HG02610 (cell line): ENCODE measurements around the gene TRIM66.

Experiments used
- ATAC-seq: cut with Tn5 transposase; IDR thresholded peaks from one replicate; pipeline ENCODE4 v1.9.1; 2021; ENCODE audit warnings: mild to moderate bottlenecking, moderate library complexity; ENCODE audit not compliant: unreplicated experiment

The TRIM66 gene

DNA sequence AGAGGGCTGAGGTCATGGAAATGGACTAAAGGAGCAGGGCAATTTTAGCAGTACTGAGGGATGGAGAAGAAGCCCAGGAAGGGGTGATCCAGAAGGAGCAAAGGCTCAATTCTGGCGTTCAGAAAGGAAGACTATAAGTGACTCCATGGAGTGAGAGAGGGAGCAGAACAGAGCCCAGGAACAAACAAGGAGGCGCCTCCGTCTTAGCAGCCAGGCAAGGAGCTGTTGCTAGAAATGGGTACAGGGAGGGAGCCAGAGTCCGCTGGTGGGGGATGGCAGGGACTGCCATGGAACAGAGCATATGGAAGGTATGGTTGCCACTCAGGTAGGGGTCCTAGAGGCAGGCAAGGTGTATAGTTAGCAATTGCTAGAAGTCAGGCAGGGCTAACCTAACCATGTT, 68.0 kb downstream of the TRIM66 start:
- no peak for ATAC-seq

DNA sequence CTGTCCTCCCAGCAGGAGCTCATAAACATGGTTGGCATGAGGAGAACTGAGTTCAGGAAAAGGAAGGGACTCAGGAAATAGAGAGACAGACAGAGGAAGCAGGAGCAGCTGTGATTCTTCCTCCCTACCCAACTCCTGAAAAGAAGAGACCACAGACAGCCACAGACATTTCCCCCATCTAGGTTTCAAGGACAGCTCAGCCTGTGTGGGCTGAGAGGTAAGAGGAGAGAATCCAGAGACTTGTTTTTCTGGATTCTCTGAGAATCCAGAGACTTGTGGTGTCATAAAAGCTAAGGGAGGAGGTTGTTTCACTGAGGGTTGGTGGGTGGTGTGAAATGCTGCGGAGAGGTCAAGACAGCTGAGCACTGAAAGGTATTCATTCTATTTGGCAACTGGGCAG, 69.4 kb downstream of the TRIM66 start:
- no peak for ATAC-seq

DNA sequence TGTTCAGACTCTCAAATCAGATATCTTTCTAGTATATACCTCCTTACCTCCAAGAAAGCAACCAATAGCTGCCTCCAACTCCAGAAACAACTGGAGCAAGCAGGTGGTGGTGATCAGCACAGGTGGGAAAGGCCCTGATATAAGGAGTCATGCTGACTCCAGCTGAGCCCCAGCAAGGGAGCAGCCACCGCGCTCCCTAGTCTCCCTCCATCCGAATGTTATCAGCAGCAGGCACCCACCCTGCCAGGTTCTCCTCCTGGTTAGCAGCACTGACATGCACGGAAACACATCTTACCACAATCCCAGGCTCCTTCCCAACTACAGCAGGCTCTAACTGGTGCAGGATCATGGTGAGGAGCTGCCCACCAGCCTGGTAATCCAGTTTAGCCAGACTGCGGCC, 69.9 kb downstream of the TRIM66 start:
- no peak for ATAC-seq

DNA sequence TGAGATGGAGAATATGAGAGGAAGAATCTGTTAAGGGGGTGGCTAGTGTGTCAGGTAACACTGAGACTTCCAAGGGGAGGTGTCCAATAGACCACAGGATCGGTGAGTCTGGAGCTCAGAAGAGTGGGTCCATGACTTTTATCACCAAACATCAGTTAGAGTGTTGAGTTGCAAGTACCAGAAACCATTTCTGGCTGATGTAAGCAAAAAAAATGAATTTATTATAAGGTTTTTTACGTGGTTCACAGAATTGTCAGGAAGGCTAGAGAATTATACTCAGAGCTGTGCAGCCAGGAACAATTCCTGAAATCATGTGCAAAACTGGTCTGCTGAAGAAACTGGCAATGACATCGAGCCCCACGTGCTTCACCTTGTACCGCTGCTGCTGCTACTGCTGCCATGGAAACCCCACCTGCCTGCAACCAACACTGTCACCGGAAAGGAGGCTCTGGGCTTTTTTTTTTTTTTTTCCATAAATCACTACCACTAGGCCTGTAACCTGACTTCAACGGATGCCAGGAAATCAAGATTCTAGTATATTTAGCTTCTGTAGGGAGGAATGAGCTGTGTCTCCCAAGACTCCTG, 71.8 kb downstream of the TRIM66 start:
- peak; percentile 45 for ATAC-seq

DNA sequence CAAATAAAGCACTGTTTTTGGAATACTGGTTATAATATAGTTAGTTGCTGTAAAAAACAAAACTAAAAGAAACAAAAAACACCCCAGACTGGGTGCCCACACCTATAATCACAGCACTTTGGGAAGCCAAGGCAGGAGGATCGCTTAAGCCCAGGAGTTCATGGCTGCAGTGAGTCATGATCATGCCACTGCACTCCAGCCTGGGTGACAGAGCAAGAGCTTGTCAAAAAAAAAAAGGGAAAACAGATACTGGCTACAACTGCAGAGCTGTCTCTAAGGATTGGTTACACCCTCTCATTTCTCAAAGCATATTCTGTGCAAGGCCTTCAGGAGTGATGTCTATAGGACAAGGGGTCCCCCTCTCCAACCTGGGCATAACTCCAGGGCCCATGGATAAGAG, 73.8 kb downstream of the TRIM66 start:
- ATAC-seq: no peak

DNA sequence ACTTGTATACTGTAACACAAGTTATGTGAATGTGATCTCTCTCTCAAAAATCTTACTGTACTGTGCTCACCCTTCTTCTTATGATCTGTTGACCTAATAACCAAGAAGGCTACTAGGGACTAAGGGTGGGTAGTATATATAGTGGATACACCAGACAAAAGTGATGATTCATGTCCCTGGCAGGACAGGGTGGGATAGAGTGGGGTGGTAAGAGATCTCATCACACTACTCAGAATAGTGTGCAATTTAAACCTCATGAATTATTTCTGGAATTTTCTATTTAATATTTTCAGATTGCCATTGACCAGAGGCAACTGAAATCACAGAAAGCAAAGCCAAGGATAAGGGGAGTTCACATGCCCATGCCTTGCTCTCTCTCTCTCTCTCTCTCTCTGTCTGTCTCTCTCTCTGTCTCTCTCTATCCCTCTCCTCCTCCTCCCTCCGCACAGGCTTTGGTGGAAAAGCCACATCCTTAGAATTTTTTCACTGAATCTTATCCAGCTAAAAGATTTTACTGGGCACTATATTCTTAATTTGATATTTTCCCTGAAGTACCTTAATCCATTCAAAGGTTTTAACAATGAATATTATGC, 76.4 kb downstream of the TRIM66 start:
- ATAC-seq: no peak

DNA sequence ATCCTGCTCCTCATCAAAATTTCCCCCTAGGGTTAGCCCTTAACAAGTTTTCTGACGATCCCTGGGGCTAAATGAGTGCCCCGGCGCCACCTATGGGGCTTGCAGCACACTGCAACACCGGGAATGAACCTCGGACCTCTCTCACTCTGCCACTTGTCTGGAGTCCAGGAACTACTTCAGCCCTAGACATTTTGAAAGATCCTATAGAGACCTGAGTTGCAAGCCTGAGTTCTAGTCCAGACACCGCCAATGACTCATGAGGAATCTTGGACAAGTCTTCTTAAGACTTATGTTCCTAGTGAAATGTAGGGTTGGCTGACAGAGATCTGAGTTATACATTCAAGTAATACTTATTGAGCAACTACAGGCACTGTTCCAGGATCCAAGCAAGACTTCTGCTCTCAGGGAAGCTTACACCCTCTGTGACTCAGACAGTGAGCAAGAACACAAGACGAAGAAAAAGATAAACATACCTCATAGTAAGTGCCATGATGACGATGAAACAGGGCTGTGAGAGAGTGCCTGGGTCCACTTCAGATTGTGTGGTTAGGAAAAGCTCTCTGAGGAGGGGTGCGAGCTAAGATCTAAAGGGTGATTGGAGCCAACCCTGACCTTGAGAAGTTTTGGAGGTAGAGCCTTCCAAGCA, 78.3 kb downstream of the TRIM66 start:
- ATAC-seq: peak; percentile 84

DNA sequence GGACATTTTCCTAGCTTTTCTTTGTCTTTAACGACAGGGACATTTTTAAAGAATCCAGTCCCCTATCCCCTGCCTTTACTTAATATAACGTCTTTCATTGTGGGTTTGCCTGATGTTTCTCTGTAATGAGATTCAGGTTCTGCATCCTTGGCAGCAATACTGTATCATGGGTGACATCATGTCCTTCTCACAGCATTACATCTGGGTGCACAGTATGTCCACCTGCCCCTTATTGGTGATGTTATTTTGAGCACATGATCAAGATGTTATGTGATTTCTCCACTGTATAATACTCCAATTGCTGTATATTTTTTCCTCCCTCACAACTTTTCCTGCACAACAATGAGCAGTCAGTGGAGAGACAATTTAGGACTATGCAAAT, 78.8 kb downstream of the TRIM66 start:
- peak; percentile 11 for ATAC-seq

DNA sequence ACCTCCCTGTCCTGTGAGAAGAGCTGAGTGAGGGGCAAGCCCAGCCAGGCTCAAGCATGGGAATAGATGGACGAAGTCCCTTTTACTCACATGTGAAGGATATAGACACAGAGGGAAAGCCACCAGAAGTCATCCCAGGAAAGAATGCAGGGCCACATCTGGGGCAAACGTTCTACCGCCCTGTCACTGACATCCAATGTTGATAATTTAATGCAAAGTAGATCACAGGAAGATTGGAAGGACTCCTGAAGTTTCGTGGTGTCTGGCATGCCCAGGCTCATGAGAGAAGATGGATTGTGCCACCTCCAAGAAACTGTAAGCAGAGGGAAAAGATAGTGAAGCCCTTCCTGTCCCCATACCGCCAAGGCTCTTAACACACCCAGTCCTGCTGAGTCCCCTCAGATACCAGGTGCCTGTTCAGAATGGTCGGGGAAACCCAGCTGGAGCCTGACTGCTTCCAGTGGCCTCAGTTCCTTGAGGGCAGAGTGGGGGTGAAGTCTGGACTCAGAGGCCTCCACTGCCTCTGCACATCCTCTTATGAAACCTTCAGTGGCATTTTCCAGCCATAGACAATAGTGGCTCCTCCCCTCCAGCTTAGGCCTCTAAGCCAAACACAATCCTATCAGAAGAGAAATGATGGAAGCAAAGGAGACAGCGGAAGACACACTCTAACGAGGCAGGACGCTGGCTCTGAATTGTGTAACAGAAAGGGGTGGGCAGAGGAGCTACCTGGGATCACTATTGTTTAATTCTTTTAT, 80.9 kb downstream of the TRIM66 start:
- no peak for ATAC-seq

DNA sequence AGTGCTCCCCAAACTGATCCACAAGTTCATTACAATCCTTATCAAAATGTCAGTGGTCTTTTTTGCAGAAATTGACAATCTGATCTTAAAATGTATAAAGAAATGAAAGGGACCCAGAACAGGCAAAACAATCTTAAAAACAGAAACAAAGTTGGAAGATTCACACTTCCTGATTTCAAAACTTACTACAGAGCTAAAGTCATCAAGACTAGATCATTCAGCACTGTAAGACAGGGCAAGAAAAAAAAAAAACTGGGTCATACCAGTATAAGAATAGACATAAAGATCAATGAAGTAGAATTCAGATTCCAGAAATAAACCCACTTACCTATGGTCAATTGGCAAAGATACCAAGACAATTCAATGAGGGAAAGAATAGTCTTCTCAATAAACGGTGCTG, 84.0 kb downstream of the TRIM66 start:
- ATAC-seq: no peak

DNA sequence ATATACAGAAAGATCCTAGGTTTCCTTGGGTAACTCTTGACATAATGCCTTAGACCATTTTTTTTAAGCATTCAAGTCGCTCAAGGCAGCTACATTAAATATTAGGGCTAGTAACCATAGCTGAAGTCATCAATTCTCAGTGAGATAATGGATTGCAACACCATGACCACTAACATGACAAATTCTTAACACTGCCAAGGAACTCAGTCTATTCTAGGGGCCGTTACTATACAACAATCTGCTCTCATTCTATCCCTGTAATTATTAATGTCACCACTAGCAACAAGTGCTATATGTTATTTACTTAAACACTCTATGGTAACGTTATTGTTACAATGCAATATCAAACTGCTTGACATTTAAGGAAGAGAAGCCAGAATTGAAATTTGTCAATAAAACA, 85.3 kb downstream of the TRIM66 start:
- ATAC-seq: no peak

DNA sequence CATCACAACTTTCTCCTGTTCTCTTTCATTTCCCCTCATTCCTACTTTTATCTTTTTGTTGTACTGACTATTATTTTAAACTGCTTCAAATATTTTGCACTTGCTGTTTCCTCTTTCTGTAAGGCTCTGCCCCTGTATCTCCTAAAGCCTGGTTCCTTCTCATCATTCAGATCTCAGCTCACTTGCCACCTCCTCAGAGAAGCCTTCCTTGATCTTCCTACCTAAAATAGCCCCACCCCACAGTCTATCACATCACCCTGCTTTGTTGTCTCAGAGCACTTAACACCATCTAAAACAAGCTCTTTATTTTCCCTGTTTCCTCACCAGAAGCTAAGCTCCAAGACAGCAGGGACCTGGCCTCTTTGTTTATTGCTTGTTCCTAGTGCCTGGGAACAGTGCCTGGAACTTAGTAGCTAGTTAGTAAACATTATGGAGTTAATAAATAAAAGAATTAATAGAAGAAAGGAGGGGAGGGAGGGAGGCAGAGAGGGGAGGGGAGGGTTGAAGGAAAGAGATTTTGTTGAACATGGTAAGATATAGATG, 85.9 kb downstream of the TRIM66 start:
- ATAC-seq: no peak

DNA sequence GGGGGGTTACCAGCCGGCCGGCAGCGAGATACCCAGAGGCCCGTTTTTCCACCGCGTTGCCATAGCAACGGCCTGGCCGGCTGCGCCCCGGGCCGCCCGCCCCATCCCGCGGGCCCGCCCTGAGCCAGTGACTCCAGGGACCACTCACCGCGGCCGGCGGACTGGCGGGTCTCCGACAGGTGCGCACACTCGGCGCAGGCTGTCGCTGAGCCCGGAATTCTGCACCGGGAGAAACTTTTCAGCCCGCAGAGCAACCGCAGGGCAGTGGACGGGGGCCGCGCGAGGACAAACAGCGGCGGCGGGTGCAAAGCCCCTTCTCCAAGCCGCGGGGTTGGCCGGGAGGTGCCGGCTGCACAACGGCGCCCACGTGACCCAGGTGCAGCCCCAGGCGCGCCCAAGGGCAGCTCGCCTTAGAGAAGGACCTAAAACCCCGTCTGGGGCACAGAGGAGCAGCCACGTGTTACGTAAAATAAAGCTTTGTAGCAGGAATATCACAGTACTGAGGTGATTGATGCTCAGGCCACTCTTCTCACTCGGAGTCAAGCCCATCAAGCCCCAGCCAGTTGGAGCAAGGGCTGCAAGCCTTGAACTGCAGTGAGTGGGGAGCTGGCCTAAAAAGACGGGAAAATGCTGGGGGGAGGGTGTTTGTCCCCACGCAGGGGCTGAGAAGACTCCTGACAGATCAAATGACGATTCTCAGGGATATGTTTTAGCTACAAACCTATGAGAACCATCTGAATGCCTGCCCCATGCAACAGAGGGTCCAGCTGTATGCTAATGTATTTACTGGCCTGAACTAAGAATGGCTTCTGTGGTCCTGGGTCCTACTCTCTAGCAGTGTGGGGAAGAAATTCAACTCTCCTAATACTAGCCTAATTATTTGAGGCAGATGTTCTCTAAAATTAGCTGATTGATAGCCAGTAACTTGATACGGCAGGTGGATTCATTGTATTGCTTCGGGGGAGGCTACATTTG, 88.2 kb downstream of the TRIM66 start, which contains the start of gene STK33:
Gene STK33, minus strand, starts transcription at position 294 of the 975 bp plus-strand sequence. CDS start 119,323 bp downstream, outside the sequence.
- ATAC-seq: peak; percentile 95

DNA sequence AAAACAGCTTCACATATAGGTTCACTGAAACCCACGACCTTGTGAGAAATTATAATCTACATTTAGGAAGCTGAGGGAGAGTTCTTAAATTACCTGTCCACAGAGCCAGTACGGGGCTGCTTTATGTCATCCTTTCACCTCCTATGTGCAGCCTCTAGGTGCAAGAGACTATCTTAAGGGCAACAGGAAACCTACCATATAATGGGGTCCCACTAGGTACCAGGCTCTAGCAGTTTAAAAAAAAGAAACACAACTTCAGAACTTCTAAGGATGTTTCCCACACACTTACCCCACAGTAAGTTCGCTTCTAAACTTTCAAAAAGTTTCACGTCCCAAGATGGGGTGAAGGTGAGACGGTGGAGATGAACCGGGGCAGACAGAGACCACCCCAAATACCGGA, 89.0 kb downstream of the TRIM66 start:
- ATAC-seq: peak; percentile 23

DNA sequence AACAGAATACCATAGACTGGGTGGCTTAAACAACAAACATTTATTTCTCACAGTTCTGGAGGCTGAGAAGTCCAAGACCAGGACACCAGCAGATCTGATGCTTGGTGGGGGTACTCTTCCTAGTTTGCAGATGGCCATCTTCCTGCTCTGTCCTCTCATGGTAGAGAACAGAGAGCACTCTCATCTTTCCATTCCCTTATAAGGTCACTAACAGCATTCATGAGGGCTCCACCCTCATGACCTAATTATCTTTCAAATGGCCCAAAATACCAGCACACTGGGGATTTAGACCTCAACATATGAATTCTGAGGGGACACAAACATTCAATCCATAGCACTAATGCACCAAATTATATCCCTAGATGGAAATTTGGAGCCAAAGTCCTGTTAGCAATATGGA, 94.5 kb downstream of the TRIM66 start:
- no peak for ATAC-seq

DNA sequence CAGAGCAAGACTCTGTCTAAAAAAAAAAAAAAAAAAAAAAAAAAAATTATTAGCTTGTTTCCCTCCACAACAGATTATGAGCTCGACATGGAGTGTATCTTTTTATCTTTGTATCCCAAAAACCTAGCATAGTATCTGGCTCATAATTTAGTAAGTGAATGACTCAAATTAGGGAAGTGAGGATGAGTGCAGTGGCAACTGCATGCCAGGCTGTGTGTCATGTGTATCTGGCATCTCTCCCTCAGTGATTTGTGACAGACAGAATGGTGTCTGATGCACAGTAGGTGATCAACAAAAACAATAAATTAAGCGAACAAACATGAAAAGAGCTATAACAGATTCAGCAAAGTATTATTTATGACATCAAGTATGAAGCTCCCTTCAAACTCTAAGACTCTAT, 95.7 kb downstream of the TRIM66 start:
- no peak for ATAC-seq

DNA sequence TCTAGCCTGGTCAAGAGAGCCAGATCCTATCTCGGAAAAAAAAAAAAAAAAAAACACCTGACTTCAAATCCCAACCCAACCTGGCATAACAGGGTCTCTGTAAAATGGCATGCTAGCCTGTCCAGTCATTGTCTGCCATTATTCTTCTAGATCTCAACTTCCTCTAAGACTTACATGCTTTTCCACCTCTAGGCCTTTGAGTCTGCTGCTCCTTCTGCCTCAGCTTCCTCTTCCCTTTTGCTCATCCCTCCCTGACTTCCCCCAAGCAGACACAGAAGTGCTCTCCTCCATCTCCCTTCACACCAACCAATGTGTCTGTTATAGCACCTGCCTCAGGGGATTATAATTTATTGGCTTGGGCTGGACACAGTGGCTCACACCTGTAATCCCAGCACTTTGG, 96.3 kb downstream of the TRIM66 start:
- ATAC-seq: no peak

DNA sequence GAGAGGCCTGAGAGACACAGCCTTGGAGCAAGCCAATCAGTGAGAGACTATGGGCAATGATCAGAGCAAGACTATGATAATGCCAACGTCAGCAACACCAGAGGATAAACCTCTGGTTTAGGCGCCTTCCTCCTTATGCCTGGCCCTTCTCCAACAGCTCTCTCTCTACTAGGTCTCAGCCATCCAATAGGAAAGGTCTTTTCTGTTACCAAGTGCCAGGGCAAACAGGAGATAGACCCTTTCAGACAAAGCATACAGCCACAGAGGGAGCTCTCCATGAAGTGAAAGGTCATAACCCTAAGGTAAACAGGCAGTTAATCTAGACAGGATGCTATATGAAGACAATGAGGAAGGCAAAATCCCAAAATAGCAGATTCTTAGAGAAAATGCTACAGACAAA, 98.0 kb downstream of the TRIM66 start:
- ATAC-seq: no peak

DNA sequence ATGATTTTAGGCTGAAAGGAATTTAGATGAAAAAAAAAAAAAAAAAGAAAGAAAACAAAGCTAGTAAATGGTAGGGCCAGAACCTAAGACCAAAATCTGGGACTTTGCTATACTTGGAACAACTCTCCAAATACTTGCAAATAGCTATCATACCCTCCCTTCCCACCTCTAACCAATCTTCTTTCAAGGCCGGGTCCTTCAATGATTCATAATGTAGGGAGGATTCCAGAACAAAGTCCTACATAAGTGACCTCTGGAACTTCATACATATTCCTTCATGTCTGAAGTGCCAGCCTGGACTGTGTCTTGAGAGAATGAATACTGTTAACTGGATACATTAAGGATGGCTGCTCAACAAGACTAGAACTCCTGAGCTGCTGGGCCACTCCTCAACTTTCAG, 98.4 kb downstream of the TRIM66 start:
- no peak for ATAC-seq

DNA sequence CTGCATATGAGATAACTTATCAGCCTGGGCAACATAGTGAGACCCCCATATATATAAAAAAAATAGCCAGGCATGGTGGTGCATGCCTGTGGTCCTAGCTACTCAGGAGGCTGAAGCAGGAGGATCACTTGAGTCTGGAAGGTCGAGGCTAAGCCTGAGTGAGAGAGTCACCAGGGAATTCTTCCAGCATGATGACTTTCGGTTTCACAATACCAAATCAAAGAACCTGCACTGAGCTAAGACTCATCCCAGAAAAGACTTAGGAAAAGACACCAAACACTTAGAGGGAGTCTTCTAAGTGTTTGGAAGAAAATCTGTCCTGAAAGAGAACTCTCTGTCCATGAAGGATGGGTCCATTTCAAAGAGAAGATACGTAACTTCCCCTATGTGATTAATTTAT, 101.2 kb downstream of the TRIM66 start:
- no peak for ATAC-seq
